Measurements from ENCODE around the gene SH3PXD2A. TPM values are rescaled to one million over a fixed set of nuclear protein-coding genes. Genes with fewer than 3 reads are reported as not detected.

The SH3PXD2A gene
- total RNA-seq, 1 donor from 2014 or later, result 12.4 TPM

- DNase-seq (ENCODE audit: low read depth) (no peak), FAIRE-seq (no peak)
- TF ChIP-seq CTCF (IDR thresholded peaks at IDR 0.05; ENCODE audit: insufficient read depth, low read length, severe bottlenecking), result no peak
- H3K27me3 ChIP-seq (ENCODE audit: control insufficient read depth, insufficient read depth, low read length), result no peaks in the 10 kb centered on the region
- peaks cover 8% of the 10 kb centered on the region for H3K36me3 ChIP-seq (ENCODE audit: control insufficient read depth, insufficient read depth, low read length)
- H3K4me3 ChIP-seq (ENCODE audit: low read depth, low read length), result no peak overlapping the region
Measured at GRCh38 chr10:103791858-103792257, 63.5 kb downstream of the SH3PXD2A start.

- Histone ChIP-seq H3K27me3 (ENCODE audit: control insufficient read depth, insufficient read depth, low read length) (no peaks in the 10 kb centered on the region), H3K4me3 (ENCODE audit: low read depth, low read length) (no peak overlapping the region), H3K36me3 (ENCODE audit: control insufficient read depth, insufficient read depth, low read length) (peaks cover 8% of the 10 kb centered on the region)
- DNase-seq (ENCODE audit: low read depth) (no peak), FAIRE-seq (no peak)
- TF ChIP-seq CTCF (IDR thresholded peaks at IDR 0.05; ENCODE audit: insufficient read depth, low read length, severe bottlenecking), result no peak
Measured at GRCh38 chr10:103791291-103791690, 64.1 kb downstream of the SH3PXD2A start.

- DNase-seq (ENCODE audit: low read depth) (no peak), FAIRE-seq (no peak)
- H3K4me3 ChIP-seq (ENCODE audit: low read depth, low read length), result no peak overlapping the region
- TF ChIP-seq CTCF (IDR thresholded peaks at IDR 0.05; ENCODE audit: insufficient read depth, low read length, severe bottlenecking), result no peak
- peaks cover 8% of the 10 kb centered on the region for H3K36me3 ChIP-seq (ENCODE audit: control insufficient read depth, insufficient read depth, low read length)
- no peaks in the 10 kb centered on the region for H3K27me3 ChIP-seq (ENCODE audit: control insufficient read depth, insufficient read depth, low read length)
Measured at GRCh38 chr10:103790580-103790979, 64.8 kb downstream of the SH3PXD2A start.

- Histone ChIP-seq H3K27me3 (ENCODE audit: control insufficient read depth, insufficient read depth, low read length) (no peaks in the 10 kb centered on the region), H3K4me3 (ENCODE audit: low read depth, low read length) (no peak overlapping the region), H3K36me3 (ENCODE audit: control insufficient read depth, insufficient read depth, low read length) (peaks cover 8% of the 10 kb centered on the region)
- FAIRE-seq, result peak; percentile 95
- DNase-seq (ENCODE audit: low read depth), result peak; percentile 85
- no peak for TF ChIP-seq CTCF (IDR thresholded peaks at IDR 0.05; ENCODE audit: insufficient read depth, low read length, severe bottlenecking)
Measured at GRCh38 chr10:103789771-103790201, 65.6 kb downstream of the SH3PXD2A start.

GRCh38 chr10:103789161-103789560 lies 66.2 kb downstream of the SH3PXD2A start:
- FAIRE-seq (no peak), DNase-seq (ENCODE audit: low read depth) (no peak)
- Histone ChIP-seq H3K36me3 (ENCODE audit: control insufficient read depth, insufficient read depth, low read length) (peaks cover 8% of the 10 kb centered on the region), H3K4me3 (ENCODE audit: low read depth, low read length) (no peak overlapping the region), H3K27me3 (ENCODE audit: control insufficient read depth, insufficient read depth, low read length) (no peaks in the 10 kb centered on the region)
- TF ChIP-seq CTCF (IDR thresholded peaks at IDR 0.05; ENCODE audit: insufficient read depth, low read length, severe bottlenecking), result no peak

GRCh38 chr10:103787331-103787730 lies 68.0 kb downstream of the SH3PXD2A start:
- H3K4me3 ChIP-seq (ENCODE audit: low read depth, low read length), result no peak overlapping the region
- no peak for TF ChIP-seq CTCF (IDR thresholded peaks at IDR 0.05; ENCODE audit: insufficient read depth, low read length, severe bottlenecking)
- H3K36me3 ChIP-seq (ENCODE audit: control insufficient read depth, insufficient read depth, low read length), result peaks cover 5% of the 10 kb centered on the region
- DNase-seq (ENCODE audit: low read depth) (no peak), FAIRE-seq (no peak)
- H3K27me3 ChIP-seq (ENCODE audit: control insufficient read depth, insufficient read depth, low read length), result no peaks in the 10 kb centered on the region
